Trophoblast cell (in vitro differentiated cells and primary cell): ENCODE results near the gene CACNA2D1.

Source experiments
- DNase-seq, 2 donors: peaks; one replicate each; pipeline ENCODE4 v3.0.0-alpha.2; 2016
- H2AFZ ChIP-seq: 2 replicates; pipeline ENCODE4 v1.6.1; 2013; ENCODE audit warnings: low read length, moderate library complexity, mild to moderate bottlenecking; ENCODE audit not compliant: insufficient read depth, poor library complexity
- H2AK5ac ChIP-seq: 2 replicates; pipeline ENCODE4 v1.6.1; 2013; ENCODE audit warnings: mild to moderate bottlenecking, low read length
- H2BK120ac ChIP-seq: 2 replicates; pipeline ENCODE4 v1.6.1; 2013; ENCODE audit warnings: low read length, mild to moderate bottlenecking, moderate library complexity; ENCODE audit not compliant: insufficient read depth, poor library complexity
- H2BK12ac ChIP-seq: 2 replicates; pipeline ENCODE4 v1.6.1; 2013; ENCODE audit warnings: mild to moderate bottlenecking, low read length, moderate library complexity
- H2BK5ac ChIP-seq: 2 replicates; pipeline ENCODE4 v1.6.1; 2013; ENCODE audit warnings: low read length, low read depth, moderate library complexity, mild to moderate bottlenecking; ENCODE audit not compliant: poor library complexity
- H3K14ac ChIP-seq: 2 replicates; pipeline ENCODE4 v1.6.1; 2013; ENCODE audit warnings: mild to moderate bottlenecking, low read length
- H3K18ac ChIP-seq: 2 replicates; pipeline ENCODE4 v1.6.1; 2013; ENCODE audit warnings: mild to moderate bottlenecking, low read length
- H3K23ac ChIP-seq: 2 replicates; pipeline ENCODE4 v1.6.1; 2013; ENCODE audit warnings: low read length
- H3K27ac ChIP-seq: 2 replicates; pipeline ENCODE4 v1.5.1; 2013; ENCODE audit warnings: low read depth, mild to moderate bottlenecking, inconsistent platforms, low read length, moderate library complexity
- H3K27me3 ChIP-seq: 2 replicates; pipeline ENCODE4 v1.6.1; 2013; ENCODE audit warnings: inconsistent platforms, mild to moderate bottlenecking, low read length, moderate library complexity; ENCODE audit not compliant: insufficient read depth
- H3K36me3 ChIP-seq, 2 experiments: 1 replicate in 1 of 2; 2 replicates in 1 of 2; pipeline ENCODE4 v1.6.1; 2013; ENCODE audit warnings: low read length in 2 of 2, mild to moderate bottlenecking in 2 of 2, moderate library complexity in 1 of 2; ENCODE audit not compliant: insufficient read depth in 2 of 2, control insufficient read depth in 1 of 2
- H3K4ac ChIP-seq: 2 replicates; pipeline ENCODE4 v1.6.1; 2013; ENCODE audit warnings: low read depth, mild to moderate bottlenecking, low read length, moderate library complexity
- H3K4me1 ChIP-seq, 2 experiments: 1 replicate in 1 of 2; 2 replicates in 1 of 2; pipeline ENCODE4 v1.6.1; 2013; ENCODE audit warnings: low read length in 2 of 2, mild to moderate bottlenecking in 2 of 2, moderate library complexity in 1 of 2; ENCODE audit not compliant: insufficient read depth in 2 of 2, control insufficient read depth in 1 of 2
- H3K4me2 ChIP-seq: 2 replicates; pipeline ENCODE4 v1.6.1; 2013; ENCODE audit warnings: inconsistent platforms, mild to moderate bottlenecking, low read length, moderate library complexity
- H3K4me3 ChIP-seq: 2 replicates; pipeline ENCODE4 v1.5.1; 2013; ENCODE audit warnings: mild to moderate bottlenecking, low read depth, low read length, inconsistent platforms
- H3K79me1 ChIP-seq: one replicate; pipeline ENCODE4 v1.6.1; 2013; ENCODE audit warnings: low read length
- H3K79me2 ChIP-seq: 2 replicates; pipeline ENCODE4 v1.6.1; 2013; ENCODE audit warnings: low read length, mild to moderate bottlenecking; ENCODE audit not compliant: control insufficient read depth, insufficient read depth, poor library complexity
- H3K9ac ChIP-seq: 2 replicates; pipeline ENCODE4 v1.6.1; 2013; ENCODE audit warnings: mild to moderate bottlenecking, low read length
- H3K9me3 ChIP-seq: 2 replicates; pipeline ENCODE4 v1.6.1; 2013; ENCODE audit warnings: low read depth, mild to moderate bottlenecking, control low read depth, inconsistent platforms, low read length; ENCODE audit not compliant: insufficient read depth
- H4K12ac ChIP-seq: 2 replicates; pipeline ENCODE4 v1.6.1; 2013; ENCODE audit warnings: low read depth, mild to moderate bottlenecking, low read length, moderate library complexity
- H4K8ac ChIP-seq: 2 replicates; pipeline ENCODE4 v1.6.1; 2013; ENCODE audit warnings: low read depth, mild to moderate bottlenecking, low read length, moderate library complexity
- H4K91ac ChIP-seq: one replicate; pipeline ENCODE4 v1.6.1; 2013; ENCODE audit warnings: low read depth, mild to moderate bottlenecking, low read length, moderate library complexity
- WGBS: extraction: QIAGEN DNeasy Blood & Tissue Kit; methylation state at CpG from one replicate; pipeline ENCODE4 v1.1.7; 2013; ENCODE audit warnings: missing lambda C conversion rate; ENCODE audit not compliant: insufficient read length, insufficient coverage; ENCODE audit errors: extremely low coverage; 5-methylcytosine and 5-hydroxymethylcytosine counted together

The CACNA2D1 gene

DNA sequence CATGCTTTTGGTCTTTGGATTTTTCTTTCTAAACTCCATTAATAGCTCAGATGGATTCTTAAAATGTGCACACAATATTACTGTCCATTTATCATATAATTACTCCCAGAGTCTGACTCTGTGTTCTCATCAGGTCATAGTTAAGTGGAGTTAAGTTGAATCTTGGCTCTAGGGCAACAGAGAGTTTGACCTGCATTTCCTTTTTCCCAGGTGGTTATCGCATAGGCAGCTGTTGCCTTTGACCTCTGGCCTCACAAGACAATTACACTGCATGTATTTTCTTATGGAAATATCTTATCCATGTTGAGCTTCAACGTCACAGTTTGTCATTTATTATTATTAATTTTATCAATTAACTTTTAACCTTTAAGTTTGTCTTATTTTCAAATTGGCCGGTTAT is 436.3 kb downstream of the CACNA2D1 start:
- Histone ChIP-seq H3K27me3 (no peaks in the 10 kb centered on the region), H3K9ac (no peak overlapping the region), H3K18ac (no peak overlapping the region), H3K4me1 (no peaks in the 10 kb centered on the region), H3K4me3 (no peak overlapping the region), H3K23ac (no peak overlapping the region), H4K12ac (no peak overlapping the region), H2BK5ac (no peak overlapping the region), H2BK120ac (no peak overlapping the region), H3K9me3 (no peaks in the 10 kb centered on the region), H3K4ac (no peak overlapping the region), H2BK12ac (no peak overlapping the region), H4K8ac (no peak overlapping the region), H3K27ac (no peak overlapping the region), H2AFZ (no peak overlapping the region), H3K4me2 (no peak overlapping the region), H2AK5ac (no peak overlapping the region), H4K91ac (no peak overlapping the region), H3K14ac (no peak overlapping the region), H3K79me1 (no peaks in the 10 kb centered on the region), H3K36me3 (no peaks in the 10 kb centered on the region), H3K79me2 (no peaks in the 10 kb centered on the region)
- no CpG with 5 or more reads among the region's 3 CpGs for WGBS
- DNase-seq, result no peak

DNA sequence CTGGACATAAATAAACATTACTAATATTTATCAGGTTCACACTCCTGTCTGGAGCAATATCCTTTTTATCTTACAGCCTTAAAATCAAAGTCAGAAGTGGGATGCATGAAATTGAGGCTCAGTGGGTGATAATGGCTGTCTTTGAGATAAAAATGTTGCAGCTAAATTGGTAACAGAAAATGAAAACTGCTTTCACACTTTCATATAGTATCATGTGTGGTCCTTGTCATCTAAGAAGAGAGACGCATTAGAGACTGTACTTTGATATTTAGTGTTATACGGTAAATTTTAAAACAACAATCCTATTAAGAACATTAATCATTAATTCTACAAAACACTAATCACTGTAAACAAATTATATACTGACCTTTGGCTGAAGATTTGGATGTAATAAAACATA is 438.5 kb downstream of the CACNA2D1 start:
- Histone ChIP-seq H3K79me2 (no peaks in the 10 kb centered on the region), H2AK5ac (no peak overlapping the region), H3K4me1 (no peaks in the 10 kb centered on the region), H4K8ac (no peak overlapping the region), H3K36me3 (no peaks in the 10 kb centered on the region), H3K4me3 (no peak overlapping the region), H4K91ac (no peak overlapping the region), H2BK12ac (no peak overlapping the region), H3K4ac (no peak overlapping the region), H2BK5ac (no peak overlapping the region), H3K23ac (no peak overlapping the region), H3K4me2 (no peak overlapping the region), H4K12ac (no peak overlapping the region), H3K18ac (no peak overlapping the region), H3K27me3 (no peaks in the 10 kb centered on the region), H2BK120ac (no peak overlapping the region), H2AFZ (no peak overlapping the region), H3K14ac (no peak overlapping the region), H3K9me3 (no peaks in the 10 kb centered on the region), H3K79me1 (no peaks in the 10 kb centered on the region), H3K27ac (no peak overlapping the region), H3K9ac (no peak overlapping the region)
- no peak for DNase-seq
- no CpG with 5 or more reads among the region's 2 CpGs for WGBS

- Histone ChIP-seq H3K27me3 (no peaks in the 10 kb centered on the region), H2BK12ac (no peak overlapping the region), H3K4me1 (no peaks in the 10 kb centered on the region), H3K9ac (no peak overlapping the region), H4K8ac (no peak overlapping the region), H4K91ac (no peak overlapping the region), H2BK120ac (no peak overlapping the region), H3K4me3 (no peak overlapping the region), H3K36me3 (no peaks in the 10 kb centered on the region), H2BK5ac (no peak overlapping the region), H3K9me3 (no peaks in the 10 kb centered on the region), H2AK5ac (no peak overlapping the region), H3K23ac (no peak overlapping the region), H3K79me1 (no peaks in the 10 kb centered on the region), H3K14ac (no peak overlapping the region), H3K79me2 (no peaks in the 10 kb centered on the region), H2AFZ (no peak overlapping the region), H3K4me2 (no peak overlapping the region), H3K18ac (no peak overlapping the region), H4K12ac (no peak overlapping the region), H3K27ac (no peak overlapping the region), H3K4ac (no peak overlapping the region)
- no peak for DNase-seq
Observed at GRCh38 chr7:81993186-81993585, 450.4 kb downstream of the CACNA2D1 start.

DNA sequence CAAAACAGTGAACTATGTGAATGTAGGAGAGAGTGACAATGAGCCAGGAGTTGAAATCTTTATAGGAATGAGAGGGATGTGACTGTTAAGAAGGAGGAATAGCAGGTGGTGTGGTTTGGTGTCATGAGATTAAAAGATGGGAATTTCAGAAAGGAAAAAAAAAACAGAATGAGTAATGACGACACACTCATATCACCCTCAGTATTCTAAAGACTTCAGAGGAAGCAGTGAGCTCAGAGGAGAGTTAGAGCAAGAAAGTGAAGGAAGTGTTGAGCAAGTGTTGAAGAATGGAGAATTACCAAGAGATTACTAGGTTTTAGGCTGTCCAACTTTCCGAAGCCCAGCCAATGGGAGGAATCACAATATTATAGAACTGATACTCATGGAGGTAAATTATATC is 453.2 kb downstream of the CACNA2D1 start:
- H3K4ac ChIP-seq, result no peak overlapping the region
- no peak overlapping the region for H3K18ac ChIP-seq
- no peak overlapping the region for H4K12ac ChIP-seq
- H2AK5ac ChIP-seq, result no peak overlapping the region
- H2AFZ ChIP-seq, result no peak overlapping the region
- H3K36me3 ChIP-seq, result no peaks in the 10 kb centered on the region
- no peak overlapping the region for H4K91ac ChIP-seq
- H3K4me2 ChIP-seq, result no peak overlapping the region
- no peaks in the 10 kb centered on the region for H3K79me2 ChIP-seq
- no peak overlapping the region for H3K4me3 ChIP-seq
- H3K9ac ChIP-seq, result no peak overlapping the region
- H3K79me1 ChIP-seq, result no peaks in the 10 kb centered on the region
- no peak overlapping the region for H3K14ac ChIP-seq
- no peak for DNase-seq
- H2BK5ac ChIP-seq, result no peak overlapping the region
- H3K9me3 ChIP-seq, result no peaks in the 10 kb centered on the region
- no peak overlapping the region for H2BK120ac ChIP-seq
- no peak overlapping the region for H4K8ac ChIP-seq
- H3K27me3 ChIP-seq, result no peaks in the 10 kb centered on the region
- H3K23ac ChIP-seq, result no peak overlapping the region
- H3K4me1 ChIP-seq, result no peaks in the 10 kb centered on the region
- H3K27ac ChIP-seq, result no peak overlapping the region
- H2BK12ac ChIP-seq, result no peak overlapping the region
- no CpG with 5 or more reads among the region's 2 CpGs for WGBS
